GM10847 (cell line): ENCODE results near the gene C2CD2L.

Source experiments
- POLR2A ChIP-seq: IDR thresholded peaks from 2 replicates; pipeline ENCODE4 v1.6.1; 2011; ENCODE audit not compliant: insufficient read length; ENCODE audit errors: extremely low read depth

Gene C2CD2L

GRCh38 chr11:119108146-119108856, 1.2 kb downstream of the C2CD2L start:
- TF ChIP-seq POLR2A, result no peak

- TF ChIP-seq POLR2A, result no peak
Observed at GRCh38 chr11:119108857-119109221, 1.7 kb downstream of the C2CD2L start.

- TF ChIP-seq POLR2A, result no peak
Observed at GRCh38 chr11:119109843-119110242, 2.7 kb downstream of the C2CD2L start.

GRCh38 chr11:119110439-119110838, 3.3 kb downstream of the C2CD2L start:
- TF ChIP-seq POLR2A, result no peak

- no peak for TF ChIP-seq POLR2A
Observed at GRCh38 chr11:119111361-119111925, 4.3 kb downstream of the C2CD2L start.

- TF ChIP-seq POLR2A, result no peak
Observed at GRCh38 chr11:119112314-119113020, 5.3 kb downstream of the C2CD2L start.

GRCh38 chr11:119113716-119114115, 6.6 kb downstream of the C2CD2L start:
- TF ChIP-seq POLR2A, result no peak

GRCh38 chr11:119114351-119114750, 7.2 kb downstream of the C2CD2L start:
- no peak for TF ChIP-seq POLR2A

- no peak for TF ChIP-seq POLR2A
Observed at GRCh38 chr11:119115484-119116234, 8.5 kb downstream of the C2CD2L start.

- TF ChIP-seq POLR2A, result no peak
Observed at GRCh38 chr11:119116235-119116594, 9.1 kb downstream of the C2CD2L start.

GRCh38 chr11:119116601-119117000, 9.5 kb downstream of the C2CD2L start:
- TF ChIP-seq POLR2A, result no peak

GRCh38 chr11:119117004-119117706, 10.0 kb downstream of the C2CD2L start:
- TF ChIP-seq POLR2A, result no peak

GRCh38 chr11:119118227-119118626, 11.1 kb downstream of the C2CD2L start:
- TF ChIP-seq POLR2A, result no peak

GRCh38 chr11:119118946-119119345, 11.8 kb downstream of the C2CD2L start:
- no peak for TF ChIP-seq POLR2A

- no peak for TF ChIP-seq POLR2A
Observed at GRCh38 chr11:119120639-119121007, 13.5 kb downstream of the C2CD2L start.
